Esophagus squamous epithelium (tissue), 4 donors: Measurements from ENCODE around the gene SLC37A3.

Experiments
- CTCF ChIP-seq, 6 experiments: fragments of 450-650 bp in 4 of 6; fragments of 200-600 bp in 2 of 6; sonication (generic) in 2 of 6; IDR thresholded peaks; one replicate each; pipeline ENCODE4 v1.5.1; 2016 to 2019; ENCODE audit warnings: antibody characterized with exemption in 6 of 6, mild to moderate bottlenecking in 4 of 6, moderate library complexity in 4 of 6
- POLR2A ChIP-seq, 4 donors: fragments of 450-650 bp; IDR thresholded peaks; one replicate each; pipeline ENCODE4 v1.6.1; 2017; ENCODE audit warnings: antibody characterized with exemption in 4 of 4, mild to moderate bottlenecking in 4 of 4, moderate library complexity in 3 of 4

- TF ChIP-seq CTCF (IDR thresholded peaks at IDR 0.05) (no peak), POLR2A (IDR thresholded peaks at IDR 0.05) (no peak)
Measured at GRCh38 chr7:140295224-140295738, 103.0 kb downstream of the SLC37A3 start.
